HEK293 (cell line): ENCODE data around the gene TTC22.

ENCODE experiments used
- CTCF ChIA-PET: fragments of 350-600 bp; formaldehyde crosslinking; extraction: SDS; loops from one replicate; lab custom pipeline; 2021; ENCODE audit warnings: antibody characterized with exemption; lab: Yijun Ruan, JAX
- POLR2A ChIA-PET: fragments of 300-600 bp; formaldehyde crosslinking; extraction: SDS; loops from one replicate; lab custom pipeline; 2020; ENCODE audit warnings: antibody characterized with exemption, inconsistent platforms; lab: Yijun Ruan, JAX
- H3K27ac ChIP-seq: fragments of 200-500 bp; sonication (Bioruptor generic); 2 replicates; pipeline ENCODE4 v1.5.1; 2014; ENCODE audit warnings: low read depth, low read length, control low read depth, inconsistent platforms; ENCODE audit errors: extremely low read depth
- H3K36me3 ChIP-seq, 2 experiments: fragments of 200-500 bp in 1 of 2; sonication (Bioruptor generic) in 1 of 2; 1 replicate in 1 of 2; 2 replicates in 1 of 2; pipeline ENCODE4 v1.5.1; 2014 to 2017; ENCODE audit warnings: inconsistent platforms in 2 of 2, low read length in 2 of 2; ENCODE audit not compliant: control insufficient read depth in 2 of 2, insufficient read depth in 1 of 2
- H3K4me1 ChIP-seq: fragments of 200-500 bp; sonication (Bioruptor generic); 2 replicates; pipeline ENCODE4 v1.5.1; 2014; ENCODE audit warnings: mild to moderate bottlenecking, low read length, inconsistent platforms; ENCODE audit not compliant: control insufficient read depth, insufficient read depth
- H3K4me3 ChIP-seq: 2 replicates; pipeline ENCODE4 v1.5.1; 2011; ENCODE audit warnings: low read depth, mild to moderate bottlenecking, control low read depth, low read length, moderate library complexity
- H3K9me3 ChIP-seq: fragments of 200-500 bp; sonication (Bioruptor generic); 2 replicates; pipeline ENCODE4 v1.5.1; 2014; ENCODE audit warnings: low read depth, low read length, inconsistent platforms; ENCODE audit not compliant: control insufficient read depth, insufficient read depth
- GLI4 ChIP-seq: fragments of 450-650 bp; formaldehyde crosslinking; IDR thresholded peaks from 2 replicates; pipeline ENCODE4 v1.5.1; 2016; ENCODE audit warnings: missing biosample characterization, missing genetic modification characterization
- KLF8 ChIP-seq: fragments of 450-650 bp; formaldehyde crosslinking; IDR thresholded peaks from 2 replicates; pipeline ENCODE4 v1.5.1; 2016; ENCODE audit warnings: missing biosample characterization, missing genetic modification characterization
- KLF9 ChIP-seq: fragments of 450-650 bp; formaldehyde crosslinking; IDR thresholded peaks from 2 replicates; pipeline ENCODE4 v1.5.1; 2016; ENCODE audit warnings: missing biosample characterization, missing genetic modification characterization, low read depth
- MZF1 ChIP-seq: fragments of 450-650 bp; formaldehyde crosslinking; IDR thresholded peaks from 2 replicates; pipeline ENCODE4 v1.5.1; 2017; ENCODE audit warnings: missing biosample characterization, missing genetic modification characterization, borderline replicate concordance
- SETDB1 ChIP-seq: IDR thresholded peaks from one replicate; pipeline ENCODE4 v1.6.1; 2017; ENCODE audit warnings: mild to moderate bottlenecking, low read length, moderate library complexity, mixed read lengths; ENCODE audit not compliant: insufficient read length
- SP3 ChIP-seq: fragments of 450-650 bp; formaldehyde crosslinking; IDR thresholded peaks from 2 replicates; pipeline ENCODE4 v1.5.1; 2016; ENCODE audit warnings: missing biosample characterization, missing genetic modification characterization
- YY2 ChIP-seq: fragments of 450-650 bp; formaldehyde crosslinking; IDR thresholded peaks from 2 replicates; pipeline ENCODE4 v1.5.1; 2016; ENCODE audit warnings: missing biosample characterization, missing genetic modification characterization
- ZNF121 ChIP-seq: fragments of 450-650 bp; formaldehyde crosslinking; IDR thresholded peaks from 2 replicates; pipeline ENCODE4 v1.5.1; 2016; ENCODE audit warnings: missing biosample characterization, missing genetic modification characterization
- ZNF138 ChIP-seq: fragments of 450-650 bp; formaldehyde crosslinking; IDR thresholded peaks from 2 replicates; pipeline ENCODE4 v1.5.1; 2016; ENCODE audit warnings: missing biosample characterization, missing genetic modification characterization, borderline replicate concordance
- ZNF146 ChIP-seq: fragments of 450-650 bp; formaldehyde crosslinking; IDR thresholded peaks from 2 replicates; pipeline ENCODE4 v1.5.1; 2016; ENCODE audit warnings: missing biosample characterization, missing genetic modification characterization
- ZNF148 ChIP-seq: fragments of 450-650 bp; formaldehyde crosslinking; IDR thresholded peaks from 2 replicates; pipeline ENCODE4 v1.5.0; 2017; ENCODE audit warnings: missing biosample characterization, missing genetic modification characterization, borderline replicate concordance
- ZNF202 ChIP-seq: fragments of 450-650 bp; formaldehyde crosslinking; IDR thresholded peaks from 2 replicates; pipeline ENCODE4 v1.5.1; 2016; ENCODE audit warnings: missing biosample characterization, missing genetic modification characterization, borderline replicate concordance
- ZNF280D ChIP-seq: fragments of 450-650 bp; formaldehyde crosslinking; IDR thresholded peaks from 2 replicates; pipeline ENCODE4 v1.5.1; 2016; ENCODE audit warnings: missing biosample characterization, missing genetic modification characterization
- ZNF398 ChIP-seq: fragments of 450-650 bp; formaldehyde crosslinking; IDR thresholded peaks from 2 replicates; pipeline ENCODE4 v1.5.1; 2017; ENCODE audit warnings: missing biosample characterization, missing genetic modification characterization
- ZNF513 ChIP-seq: fragments of 450-650 bp; IDR thresholded peaks from 2 replicates; pipeline ENCODE4 v1.5.1; 2018; ENCODE audit warnings: missing biosample characterization, missing genetic modification characterization
- ZNF521 ChIP-seq: fragments of 450-650 bp; formaldehyde crosslinking; IDR thresholded peaks from 2 replicates; pipeline ENCODE4 v1.5.1; 2017; ENCODE audit warnings: missing biosample characterization, mild to moderate bottlenecking, missing genetic modification characterization
- ZNF558 ChIP-seq: fragments of 450-650 bp; formaldehyde crosslinking; IDR thresholded peaks from 2 replicates; pipeline ENCODE4 v1.5.1; 2016; ENCODE audit warnings: missing biosample characterization, missing genetic modification characterization
- ZNF610 ChIP-seq: fragments of 450-650 bp; formaldehyde crosslinking; IDR thresholded peaks from 2 replicates; pipeline ENCODE4 v1.5.1; 2016; ENCODE audit warnings: missing biosample characterization, missing genetic modification characterization, borderline replicate concordance
- ZNF623 ChIP-seq: fragments of 450-650 bp; formaldehyde crosslinking; IDR thresholded peaks from 2 replicates; pipeline ENCODE4 v1.5.1; 2016; ENCODE audit warnings: missing biosample characterization, missing genetic modification characterization
- TF ChIP-seq, protein P1 (sequence below): fragments of 450-650 bp; IDR thresholded peaks from 2 replicates; pipeline ENCODE4 v1.5.1; 2018; ENCODE audit warnings: missing biosample characterization, mild to moderate bottlenecking, missing genetic modification characterization
- TF ChIP-seq, protein P2 (sequence below): fragments of 450-650 bp; formaldehyde crosslinking; IDR thresholded peaks from 2 replicates; pipeline ENCODE4 v1.5.1; 2016; ENCODE audit warnings: missing biosample characterization, missing genetic modification characterization
- TF ChIP-seq, protein P3 (sequence below): fragments of 450-650 bp; formaldehyde crosslinking; IDR thresholded peaks from 2 replicates; pipeline ENCODE4 v1.5.1; 2016; ENCODE audit warnings: missing biosample characterization, missing genetic modification characterization

TTC22 gene

GRCh38 chr1:54758678-54759348 lies 42.3 kb downstream of the TTC22 start (continued):
- TF ChIP-seq ZNF280D (tag by site-specific recombination) (no peak), ZNF623 (tag by site-specific recombination) (no peak), ZNF513 (tag by site-specific recombination) (no peak), GLI4 (tag by site-specific recombination) (no peak)

DNA sequence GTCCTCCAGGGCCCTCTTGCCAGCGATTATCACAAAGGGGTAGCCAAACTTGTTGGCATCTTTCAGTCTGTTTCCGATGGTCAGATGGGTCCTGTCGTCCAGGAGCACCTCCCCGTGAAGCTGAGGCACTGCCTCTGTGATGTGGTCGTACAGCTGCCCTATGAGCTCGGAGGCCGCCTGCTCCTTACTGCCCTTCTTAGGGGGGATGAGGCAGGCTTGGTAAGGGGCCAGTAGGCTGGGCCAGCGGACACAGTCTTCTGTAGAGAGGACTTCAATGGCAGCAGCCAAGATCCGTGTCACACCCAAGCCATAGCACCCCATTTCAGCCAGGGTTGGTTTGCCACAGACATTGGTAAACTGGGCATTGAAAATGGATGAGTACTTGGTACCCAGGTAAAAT lies 43.3 kb downstream of the TTC22 start:
- ChIA-PET CTCF (no interaction called here), POLR2A (interaction anchor here (0.9 kb wide), 1 partner anchor 12 kb away, joined by 3 read pairs; no protein-coding TSS in a partner anchor)
- no peaks in the 10 kb centered on the region for H3K9me3 ChIP-seq
- H3K4me1 ChIP-seq: no peaks in the 10 kb centered on the region
- peaks cover 0 to 32% of the 10 kb centered on the region in 2 experiments; a peak in 1 of 3 replicates for H3K36me3 ChIP-seq
- H3K4me3 ChIP-seq: no peak overlapping the region
- no peak overlapping the region for H3K27ac ChIP-seq
- TF ChIP-seq ZNF610 (tag by site-specific recombination) (no peak), YY2 (tag by site-specific recombination) (no peak), ZNF121 (tag by site-specific recombination) (no peak), ZNF521 (no peak), ZNF398 (tag by site-specific recombination) (no peak), ZNF558 (tag by site-specific recombination) (no peak), ZNF146 (tag by site-specific recombination) (no peak), KLF8 (no peak), ZNF202 (tag by site-specific recombination) (no peak), ZNF138 (tag by site-specific recombination) (no peak), SETDB1 (no peak), KLF9 (tag by site-specific recombination) (no peak), ZNF148 (tag by site-specific recombination) (no peak), MZF1 (no peak), SP3 (tag by site-specific recombination) (no peak)
- TF ChIP-seq, protein P1, sequence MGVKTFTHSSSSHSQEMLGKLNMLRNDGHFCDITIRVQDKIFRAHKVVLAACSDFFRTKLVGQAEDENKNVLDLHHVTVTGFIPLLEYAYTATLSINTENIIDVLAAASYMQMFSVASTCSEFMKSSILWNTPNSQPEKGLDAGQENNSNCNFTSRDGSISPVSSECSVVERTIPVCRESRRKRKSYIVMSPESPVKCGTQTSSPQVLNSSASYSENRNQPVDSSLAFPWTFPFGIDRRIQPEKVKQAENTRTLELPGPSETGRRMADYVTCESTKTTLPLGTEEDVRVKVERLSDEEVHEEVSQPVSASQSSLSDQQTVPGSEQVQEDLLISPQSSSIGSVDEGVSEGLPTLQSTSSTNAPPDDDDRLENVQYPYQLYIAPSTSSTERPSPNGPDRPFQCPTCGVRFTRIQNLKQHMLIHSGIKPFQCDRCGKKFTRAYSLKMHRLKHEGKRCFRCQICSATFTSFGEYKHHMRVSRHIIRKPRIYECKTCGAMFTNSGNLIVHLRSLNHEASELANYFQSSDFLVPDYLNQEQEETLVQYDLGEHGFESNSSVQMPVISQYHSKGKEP (tag by site-specific recombination): no peak
- TF ChIP-seq, protein P2, sequence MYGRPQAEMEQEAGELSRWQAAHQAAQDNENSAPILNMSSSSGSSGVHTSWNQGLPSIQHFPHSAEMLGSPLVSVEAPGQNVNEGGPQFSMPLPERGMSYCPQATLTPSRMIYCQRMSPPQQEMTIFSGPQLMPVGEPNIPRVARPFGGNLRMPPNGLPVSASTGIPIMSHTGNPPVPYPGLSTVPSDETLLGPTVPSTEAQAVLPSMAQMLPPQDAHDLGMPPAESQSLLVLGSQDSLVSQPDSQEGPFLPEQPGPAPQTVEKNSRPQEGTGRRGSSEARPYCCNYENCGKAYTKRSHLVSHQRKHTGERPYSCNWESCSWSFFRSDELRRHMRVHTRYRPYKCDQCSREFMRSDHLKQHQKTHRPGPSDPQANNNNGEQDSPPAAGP (tag by site-specific recombination): no peak
- TF ChIP-seq, protein P3, sequence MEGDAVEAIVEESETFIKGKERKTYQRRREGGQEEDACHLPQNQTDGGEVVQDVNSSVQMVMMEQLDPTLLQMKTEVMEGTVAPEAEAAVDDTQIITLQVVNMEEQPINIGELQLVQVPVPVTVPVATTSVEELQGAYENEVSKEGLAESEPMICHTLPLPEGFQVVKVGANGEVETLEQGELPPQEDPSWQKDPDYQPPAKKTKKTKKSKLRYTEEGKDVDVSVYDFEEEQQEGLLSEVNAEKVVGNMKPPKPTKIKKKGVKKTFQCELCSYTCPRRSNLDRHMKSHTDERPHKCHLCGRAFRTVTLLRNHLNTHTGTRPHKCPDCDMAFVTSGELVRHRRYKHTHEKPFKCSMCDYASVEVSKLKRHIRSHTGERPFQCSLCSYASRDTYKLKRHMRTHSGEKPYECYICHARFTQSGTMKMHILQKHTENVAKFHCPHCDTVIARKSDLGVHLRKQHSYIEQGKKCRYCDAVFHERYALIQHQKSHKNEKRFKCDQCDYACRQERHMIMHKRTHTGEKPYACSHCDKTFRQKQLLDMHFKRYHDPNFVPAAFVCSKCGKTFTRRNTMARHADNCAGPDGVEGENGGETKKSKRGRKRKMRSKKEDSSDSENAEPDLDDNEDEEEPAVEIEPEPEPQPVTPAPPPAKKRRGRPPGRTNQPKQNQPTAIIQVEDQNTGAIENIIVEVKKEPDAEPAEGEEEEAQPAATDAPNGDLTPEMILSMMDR: no peak
